ENCODE results near the gene CDKAL1.
"Not testable (repeated sequence)": the region's sequence is repeated elsewhere in the genome, so short reads cannot be mapped to it uniquely, and the experiment has no call there.

The CDKAL1 gene

GRCh38 chr6:20751293-20751935 is 217.2 kb downstream of the CDKAL1 start:
- no peak for DNase-seq

GRCh38 chr6:20755631-20756030 is 221.4 kb downstream of the CDKAL1 start:
- no peak for DNase-seq

- not testable (repeated sequence) for DNase-seq
Observed at GRCh38 chr6:20756584-20757147, 222.4 kb downstream of the CDKAL1 start.

- DNase-seq, result no peak
Observed at GRCh38 chr6:20757761-20758160, 223.5 kb downstream of the CDKAL1 start.

GRCh38 chr6:20763296-20763695 is 229.0 kb downstream of the CDKAL1 start:
- DNase-seq, result no peak

- DNase-seq, result no peak
Observed at GRCh38 chr6:20769631-20770030, 235.4 kb downstream of the CDKAL1 start.

GRCh38 chr6:20770773-20771172 is 236.5 kb downstream of the CDKAL1 start:
- DNase-seq, result no peak

GRCh38 chr6:20771409-20771808 is 237.2 kb downstream of the CDKAL1 start:
- DNase-seq, result no peak

GRCh38 chr6:20773822-20774221 is 239.6 kb downstream of the CDKAL1 start:
- no peak for DNase-seq

- DNase-seq, result no peak
Observed at GRCh38 chr6:20775981-20776380, 241.7 kb downstream of the CDKAL1 start.

GRCh38 chr6:20777801-20778200 is 243.5 kb downstream of the CDKAL1 start:
- DNase-seq, result no peak

- DNase-seq, result no peak
Observed at GRCh38 chr6:20778459-20778858, 244.2 kb downstream of the CDKAL1 start.

GRCh38 chr6:20778912-20779311 is 244.7 kb downstream of the CDKAL1 start:
- no peak for DNase-seq

GRCh38 chr6:20789162-20789561 is 254.9 kb downstream of the CDKAL1 start:
- no peak for DNase-seq

- DNase-seq, result no peak
Observed at GRCh38 chr6:20790032-20790791, 256.0 kb downstream of the CDKAL1 start.

GRCh38 chr6:20791074-20791473 is 256.8 kb downstream of the CDKAL1 start:
- DNase-seq, result no peak

- no peak for DNase-seq
Observed at GRCh38 chr6:20791944-20792343, 257.7 kb downstream of the CDKAL1 start.

GRCh38 chr6:20793174-20793573 is 258.9 kb downstream of the CDKAL1 start:
- no peak for DNase-seq

GRCh38 chr6:20797597-20797996 is 263.3 kb downstream of the CDKAL1 start:
- DNase-seq, result no peak

GRCh38 chr6:20800229-20800628 is 266.0 kb downstream of the CDKAL1 start:
- no peak for DNase-seq

- DNase-seq, result no peak
Observed at GRCh38 chr6:20800653-20801052, 266.4 kb downstream of the CDKAL1 start.

- DNase-seq, result no peak
Observed at GRCh38 chr6:20801595-20801994, 267.3 kb downstream of the CDKAL1 start.

GRCh38 chr6:20802596-20802995 is 268.3 kb downstream of the CDKAL1 start:
- DNase-seq, result no peak

- DNase-seq, result no peak
Observed at GRCh38 chr6:20805021-20805420, 270.8 kb downstream of the CDKAL1 start.
